HepG2 (cell line): ENCODE data around the gene AIP. TPM values are rescaled to one million over a fixed set of nuclear protein-coding genes. Genes with fewer than 3 reads are reported as not detected.

Experiments
- CHD4 ChIP-seq: fragments of 200-600 bp; sonication (generic); IDR thresholded peaks from 2 replicates; pipeline ENCODE4 v1.7.0; 2017; ENCODE audit warnings: mild to moderate bottlenecking, low read length, borderline replicate concordance
- CREB1 ChIP-seq, 2 experiments: fragments of 450-650 bp in 1 of 2; IDR thresholded peaks; 2 replicates each; pipeline ENCODE4 v1.6.1; 2016 to 2017; ENCODE audit warnings: control low read depth in 1 of 2, mild to moderate bottlenecking in 1 of 2, missing compliant biosample characterization in 1 of 2, missing genetic modification characterization in 1 of 2
- ETV6 ChIP-seq: sonication (generic); formaldehyde crosslinking; conservative IDR thresholded peaks from 2 replicates; pipeline ENCODE4 v1.4.0; 2020; ENCODE audit warnings: missing genetic modification reagents
- PHF20 ChIP-seq: sonication (generic); formaldehyde crosslinking; IDR thresholded peaks from 2 replicates; pipeline ENCODE4 v1.5.0; 2020; ENCODE audit warnings: mild to moderate bottlenecking, missing genetic modification reagents
- RFXAP ChIP-seq: sonication (generic); formaldehyde crosslinking; IDR thresholded peaks from 2 replicates; pipeline ENCODE4 v1.4.0; 2020; ENCODE audit warnings: missing genetic modification reagents, borderline replicate concordance
- SALL1 ChIP-seq: sonication (generic); formaldehyde crosslinking; IDR thresholded peaks from 2 replicates; pipeline ENCODE4 v1.8.0; 2022; ENCODE audit warnings: mild to moderate bottlenecking, missing genetic modification reagents
- SAP130 ChIP-seq: IDR thresholded peaks from 2 replicates; pipeline ENCODE4 v1.6.1; 2016; ENCODE audit warnings: low read depth
- SP2 ChIP-seq: sonication (generic); formaldehyde crosslinking; IDR thresholded peaks from 2 replicates; pipeline ENCODE4 v1.5.1; 2020; ENCODE audit warnings: mild to moderate bottlenecking, missing genetic modification reagents
- ZEB1 ChIP-seq: IDR thresholded peaks from 2 replicates; pipeline ENCODE4 v1.6.1; 2012; ENCODE audit warnings: mild to moderate bottlenecking, low read depth, inconsistent platforms; ENCODE audit not compliant: insufficient replicate concordance
- ZNF550 ChIP-seq: sonication (generic); formaldehyde crosslinking; IDR thresholded peaks from 2 replicates; pipeline ENCODE4 v1.4.0; 2020; ENCODE audit warnings: mild to moderate bottlenecking, missing genetic modification reagents, borderline replicate concordance
- ZNF605 ChIP-seq: sonication (generic); formaldehyde crosslinking; IDR thresholded peaks from 2 replicates; pipeline ENCODE4 v1.8.0; 2022; ENCODE audit warnings: mild to moderate bottlenecking, missing genetic modification reagents
- polyA plus RNA-seq, 8 experiments: library from polyadenylated mRNA; depleted of rRNA in 3 of 8; stranded (reverse) in 7 of 8; unstranded in 1 of 8; fragments of >200 nt; fragmentation: Illumina TruSeq in 4 of 8; extraction: Trizol in 4 of 8; gene quantifications; 2 replicates each; pipeline versions ENCODE4 v1.2.1 to v1.2.3, GENCODE V29; 2011 to 2016; ENCODE audit warnings: low read depth in 4 of 8, missing spikeins in 1 of 8, mixed read lengths in 1 of 8; ENCODE audit not compliant: insufficient read depth in 1 of 8
- total RNA-seq, 5 experiments: library from RNA; depleted of rRNA; stranded (reverse); fragments of >200 nt; fragmentation: Illumina TruSeq; extraction: Trizol; gene quantifications; 2 replicates each; pipeline ENCODE4 v1.2.3, GENCODE V29; 2016; ENCODE audit warnings: low read depth in 1 of 5
- TF ChIP-seq, protein P1 (sequence below): sonication (generic); formaldehyde crosslinking; IDR thresholded peaks from 2 replicates; pipeline ENCODE4 v1.4.0; 2020; ENCODE audit warnings: missing genetic modification reagents, mild to moderate bottlenecking, borderline replicate concordance
- TF ChIP-seq, protein P2 (sequence below): sonication (generic); formaldehyde crosslinking; IDR thresholded peaks from 2 replicates; pipeline ENCODE4 v1.4.0; 2020; ENCODE audit warnings: missing genetic modification reagents, mild to moderate bottlenecking, borderline replicate concordance
- TF ChIP-seq, protein P3 (sequence below): sonication (generic); formaldehyde crosslinking; IDR thresholded peaks from 2 replicates; pipeline ENCODE4 v1.5.1; 2020; ENCODE audit warnings: missing genetic modification reagents, mild to moderate bottlenecking, borderline replicate concordance
- TF ChIP-seq, protein P4 (sequence below): sonication (generic); formaldehyde crosslinking; IDR thresholded peaks from 2 replicates; pipeline ENCODE4 v1.4.0; 2020; ENCODE audit warnings: mild to moderate bottlenecking, missing genetic modification reagents, borderline replicate concordance

Gene AIP
- total and polyA plus RNA-seq, 2 of the 13 experiments (the other 11 are each of a cell fraction or from before 2014, with no cell fraction given), result 51.8 to 110 TPM

- TF ChIP-seq, protein P1, sequence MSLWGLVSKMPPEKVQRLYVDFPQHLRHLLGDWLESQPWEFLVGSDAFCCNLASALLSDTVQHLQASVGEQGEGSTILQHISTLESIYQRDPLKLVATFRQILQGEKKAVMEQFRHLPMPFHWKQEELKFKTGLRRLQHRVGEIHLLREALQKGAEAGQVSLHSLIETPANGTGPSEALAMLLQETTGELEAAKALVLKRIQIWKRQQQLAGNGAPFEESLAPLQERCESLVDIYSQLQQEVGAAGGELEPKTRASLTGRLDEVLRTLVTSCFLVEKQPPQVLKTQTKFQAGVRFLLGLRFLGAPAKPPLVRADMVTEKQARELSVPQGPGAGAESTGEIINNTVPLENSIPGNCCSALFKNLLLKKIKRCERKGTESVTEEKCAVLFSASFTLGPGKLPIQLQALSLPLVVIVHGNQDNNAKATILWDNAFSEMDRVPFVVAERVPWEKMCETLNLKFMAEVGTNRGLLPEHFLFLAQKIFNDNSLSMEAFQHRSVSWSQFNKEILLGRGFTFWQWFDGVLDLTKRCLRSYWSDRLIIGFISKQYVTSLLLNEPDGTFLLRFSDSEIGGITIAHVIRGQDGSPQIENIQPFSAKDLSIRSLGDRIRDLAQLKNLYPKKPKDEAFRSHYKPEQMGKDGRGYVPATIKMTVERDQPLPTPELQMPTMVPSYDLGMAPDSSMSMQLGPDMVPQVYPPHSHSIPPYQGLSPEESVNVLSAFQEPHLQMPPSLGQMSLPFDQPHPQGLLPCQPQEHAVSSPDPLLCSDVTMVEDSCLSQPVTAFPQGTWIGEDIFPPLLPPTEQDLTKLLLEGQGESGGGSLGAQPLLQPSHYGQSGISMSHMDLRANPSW (CRISPR knock-in tag), result peak; percentile 25; the same call in 1 of the 2 replicates
- TF ChIP-seq SAP130 (CRISPR knock-in tag) (peak; percentile 58), CHD4 (no peak), ZNF605 (CRISPR knock-in tag) (0 out of 2 replicates have a peak, but pooled peaks have one; percentile 19), ETV6 (no peak), CREB1 (IDR thresholded peaks at IDR 0.05) (peak; percentile 78), CREB1 (CRISPR knock-in tag; IDR thresholded peaks at IDR 0.05) (peak; percentile 93), ZEB1 (no peak), ZNF550 (CRISPR knock-in tag) (0 out of 2 replicates have a peak, but pooled peaks have one; percentile 68), RFXAP (CRISPR knock-in tag) (no peak), PHF20 (CRISPR knock-in tag) (peak; percentile 49), SP2 (CRISPR knock-in tag) (no peak), SALL1 (CRISPR knock-in tag) (peak; percentile 30)
- TF ChIP-seq, protein P2, sequence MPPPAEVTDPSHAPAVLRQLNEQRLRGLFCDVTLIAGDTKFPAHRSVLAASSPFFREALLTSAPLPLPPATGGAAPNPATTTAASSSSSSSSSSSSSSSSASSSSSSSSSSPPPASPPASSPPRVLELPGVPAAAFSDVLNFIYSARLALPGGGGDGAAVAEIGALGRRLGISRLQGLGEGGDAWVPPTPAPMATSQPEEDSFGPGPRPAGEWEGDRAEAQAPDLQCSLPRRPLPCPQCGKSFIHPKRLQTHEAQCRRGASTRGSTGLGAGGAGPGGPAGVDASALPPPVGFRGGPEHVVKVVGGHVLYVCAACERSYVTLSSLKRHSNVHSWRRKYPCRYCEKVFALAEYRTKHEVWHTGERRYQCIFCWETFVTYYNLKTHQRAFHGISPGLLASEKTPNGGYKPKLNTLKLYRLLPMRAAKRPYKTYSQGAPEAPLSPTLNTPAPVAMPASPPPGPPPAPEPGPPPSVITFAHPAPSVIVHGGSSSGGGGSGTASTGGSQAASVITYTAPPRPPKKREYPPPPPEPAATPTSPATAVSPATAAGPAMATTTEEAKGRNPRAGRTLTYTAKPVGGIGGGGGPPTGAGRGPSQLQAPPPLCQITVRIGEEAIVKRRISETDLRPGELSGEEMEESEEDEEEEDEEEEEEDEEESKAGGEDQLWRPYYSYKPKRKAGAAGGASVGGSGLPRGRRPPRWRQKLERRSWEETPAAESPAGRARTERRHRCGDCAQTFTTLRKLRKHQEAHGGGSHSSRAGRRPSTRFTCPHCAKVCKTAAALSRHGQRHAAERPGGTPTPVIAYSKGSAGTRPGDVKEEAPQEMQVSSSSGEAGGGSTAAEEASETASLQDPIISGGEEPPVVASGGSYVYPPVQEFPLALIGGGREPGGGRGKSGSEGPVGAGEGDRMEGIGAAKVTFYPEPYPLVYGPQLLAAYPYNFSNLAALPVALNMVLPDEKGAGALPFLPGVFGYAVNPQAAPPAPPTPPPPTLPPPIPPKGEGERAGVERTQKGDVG (CRISPR knock-in tag), result peak; percentile 83
- TF ChIP-seq, protein P3, sequence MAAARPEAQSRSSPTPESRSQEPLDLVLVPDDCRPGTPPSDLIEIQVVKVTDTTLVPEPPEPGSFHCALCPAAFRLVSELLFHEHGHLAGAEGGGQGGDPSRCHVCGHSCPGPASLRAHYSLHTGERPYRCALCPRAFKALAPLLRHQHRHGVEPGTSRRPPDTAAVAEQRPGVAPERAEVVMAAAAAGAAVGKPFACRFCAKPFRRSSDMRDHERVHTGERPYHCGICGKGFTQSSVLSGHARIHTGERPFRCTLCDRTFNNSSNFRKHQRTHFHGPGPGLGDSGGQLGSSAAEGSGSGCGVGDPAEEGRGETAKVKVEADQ (CRISPR knock-in tag), result no peak
- TF ChIP-seq, protein P4, sequence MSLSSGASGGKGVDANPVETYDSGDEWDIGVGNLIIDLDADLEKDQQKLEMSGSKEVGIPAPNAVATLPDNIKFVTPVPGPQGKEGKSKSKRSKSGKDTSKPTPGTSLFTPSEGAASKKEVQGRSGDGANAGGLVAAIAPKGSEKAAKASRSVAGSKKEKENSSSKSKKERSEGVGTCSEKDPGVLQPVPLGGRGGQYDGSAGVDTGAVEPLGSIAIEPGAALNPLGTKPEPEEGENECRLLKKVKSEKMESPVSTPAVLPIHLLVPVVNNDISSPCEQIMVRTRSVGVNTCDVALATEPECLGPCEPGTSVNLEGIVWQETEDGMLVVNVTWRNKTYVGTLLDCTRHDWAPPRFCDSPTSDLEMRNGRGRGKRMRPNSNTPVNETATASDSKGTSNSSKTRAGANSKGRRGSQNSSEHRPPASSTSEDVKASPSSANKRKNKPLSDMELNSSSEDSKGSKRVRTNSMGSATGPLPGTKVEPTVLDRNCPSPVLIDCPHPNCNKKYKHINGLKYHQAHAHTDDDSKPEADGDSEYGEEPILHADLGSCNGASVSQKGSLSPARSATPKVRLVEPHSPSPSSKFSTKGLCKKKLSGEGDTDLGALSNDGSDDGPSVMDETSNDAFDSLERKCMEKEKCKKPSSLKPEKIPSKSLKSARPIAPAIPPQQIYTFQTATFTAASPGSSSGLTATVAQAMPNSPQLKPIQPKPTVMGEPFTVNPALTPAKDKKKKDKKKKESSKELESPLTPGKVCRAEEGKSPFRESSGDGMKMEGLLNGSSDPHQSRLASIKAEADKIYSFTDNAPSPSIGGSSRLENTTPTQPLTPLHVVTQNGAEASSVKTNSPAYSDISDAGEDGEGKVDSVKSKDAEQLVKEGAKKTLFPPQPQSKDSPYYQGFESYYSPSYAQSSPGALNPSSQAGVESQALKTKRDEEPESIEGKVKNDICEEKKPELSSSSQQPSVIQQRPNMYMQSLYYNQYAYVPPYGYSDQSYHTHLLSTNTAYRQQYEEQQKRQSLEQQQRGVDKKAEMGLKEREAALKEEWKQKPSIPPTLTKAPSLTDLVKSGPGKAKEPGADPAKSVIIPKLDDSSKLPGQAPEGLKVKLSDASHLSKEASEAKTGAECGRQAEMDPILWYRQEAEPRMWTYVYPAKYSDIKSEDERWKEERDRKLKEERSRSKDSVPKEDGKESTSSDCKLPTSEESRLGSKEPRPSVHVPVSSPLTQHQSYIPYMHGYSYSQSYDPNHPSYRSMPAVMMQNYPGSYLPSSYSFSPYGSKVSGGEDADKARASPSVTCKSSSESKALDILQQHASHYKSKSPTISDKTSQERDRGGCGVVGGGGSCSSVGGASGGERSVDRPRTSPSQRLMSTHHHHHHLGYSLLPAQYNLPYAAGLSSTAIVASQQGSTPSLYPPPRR, result peak; percentile 27; the same call in 1 of the 2 replicates
Observed at GRCh38 chr11:67463680-67464410, 19.0 kb upstream of the AIP start (continued).
